ENCODE measurements around the gene RHOG. TPM values are rescaled to one million over a fixed set of nuclear protein-coding genes. Genes with fewer than 3 reads are reported as not detected.

Gene RHOG
- total and polyA plus RNA-seq, 9 donors: 23.3 to 49.2 (median 39.6) TPM

- no peak overlapping the region for H3K4me3 ChIP-seq
- intact Hi-C loops (cut with DNase I): loop anchor here in 1 of 4 donors (5.0 kb wide), 1 partner anchor 38 kb away; the partner anchor contains the start of gene NUP98
- H3K9me3 ChIP-seq: no peaks in the 10 kb centered on the region
- WGBS, 3 donors: 18 to 39% (median 21%) methylated on average over 4 of the region's 4 CpGs
- no peaks in the 10 kb centered on the region for H3K36me3 ChIP-seq
- DNase-seq: peak in 1 of 5 donors; percentile 54
- TF ChIP-seq EP300 (IDR thresholded peaks at IDR 0.05) (no peak), POLR2A (IDR thresholded peaks at IDR 0.05) (no peak)
- H3K27ac ChIP-seq: no peak overlapping the region
- peaks cover 17% of the 10 kb centered on the region for H3K4me1 ChIP-seq (ENCODE audit: insufficient read depth)
- no peaks in the 10 kb centered on the region for H3K27me3 ChIP-seq
Observed at GRCh38 chr11:3835751-3836150, 5.0 kb downstream of the RHOG start.

GRCh38 chr11:3834664-3835461 lies 5.9 kb downstream of the RHOG start:
- TF ChIP-seq CTCF (IDR thresholded peaks at IDR 0.05) (no peak), POLR2A (IDR thresholded peaks at IDR 0.05) (no peak), EP300 (IDR thresholded peaks at IDR 0.05) (no peak)
- Histone ChIP-seq H3K4me1 (ENCODE audit: insufficient read depth) (peaks cover 17% of the 10 kb centered on the region), H3K36me3 (no peaks in the 10 kb centered on the region), H3K4me3 (no peak overlapping the region), H3K9me3 (no peaks in the 10 kb centered on the region), H3K27ac (no peak overlapping the region), H3K27me3 (no peaks in the 10 kb centered on the region)
- intact Hi-C loops (cut with DNase I): loop anchor here in 1 of 4 donors (5.0 kb wide), 1 partner anchor 38 kb away; the partner anchor contains the start of gene NUP98
- 76 to 81% (median 80%) methylated on average over 7 of the region's 7 CpGs for WGBS, 3 donors
- DNase-seq: no peak

GRCh38 chr11:3834349-3834663 lies 6.5 kb downstream of the RHOG start:
- peaks cover 14% of the 10 kb centered on the region for H3K4me1 ChIP-seq (ENCODE audit: insufficient read depth)
- no peak for TF ChIP-seq POLR2A (IDR thresholded peaks at IDR 0.05)
- no peak for TF ChIP-seq EP300 (IDR thresholded peaks at IDR 0.05)
- TF ChIP-seq CTCF (IDR thresholded peaks at IDR 0.05): no peak
- no peaks in the 10 kb centered on the region for H3K36me3 ChIP-seq
- intact Hi-C loops (cut with DNase I): no loop called here
- H3K27me3 ChIP-seq: no peaks in the 10 kb centered on the region
- no peaks in the 10 kb centered on the region for H3K9me3 ChIP-seq
- no peak for DNase-seq
- H3K27ac ChIP-seq: no peak overlapping the region
- 69 to 76% (median 72%) methylated on average over 4 of the region's 4 CpGs for WGBS, 3 donors
- no peak overlapping the region for H3K4me3 ChIP-seq

GRCh38 chr11:3833449-3833848 lies 7.3 kb downstream of the RHOG start:
- Histone ChIP-seq H3K9me3 (no peaks in the 10 kb centered on the region), H3K36me3 (no peaks in the 10 kb centered on the region), H3K4me3 (no peak overlapping the region), H3K4me1 (ENCODE audit: insufficient read depth) (peaks cover 14% of the 10 kb centered on the region), H3K27me3 (no peaks in the 10 kb centered on the region), H3K27ac (no peak overlapping the region)
- WGBS, 3 donors: 84 to 86% (median 86%) methylated on average over 2 of the region's 2 CpGs
- TF ChIP-seq CTCF (IDR thresholded peaks at IDR 0.05) (no peak), POLR2A (IDR thresholded peaks at IDR 0.05) (no peak), EP300 (IDR thresholded peaks at IDR 0.05) (no peak)
- intact Hi-C loops (cut with DNase I): no loop called here
- DNase-seq: no peak

- DNase-seq: no peak
- 94 to 100% (median 95%) methylated on average over 2 of the region's 2 CpGs for whole genome bisulfite sequencing, 3 donors
- no peaks in the 10 kb centered on the region for H3K36me3 ChIP-seq
- H3K27ac ChIP-seq: no peak overlapping the region
- no peaks in the 10 kb centered on the region for H3K9me3 ChIP-seq
- no peak overlapping the region for H3K4me3 ChIP-seq
- no peaks in the 10 kb centered on the region for H3K27me3 ChIP-seq
- no peak for TF ChIP-seq POLR2A (IDR thresholded peaks at IDR 0.05)
- no peak for TF ChIP-seq EP300 (IDR thresholded peaks at IDR 0.05)
- no peak for TF ChIP-seq CTCF (IDR thresholded peaks at IDR 0.05)
- peaks cover 14% of the 10 kb centered on the region for H3K4me1 ChIP-seq (ENCODE audit: insufficient read depth)
- intact Hi-C loops (cut with DNase I): no loop called here
Observed at GRCh38 chr11:3832816-3833215, 7.9 kb downstream of the RHOG start.
